SK-N-SH (cell line): ENCODE data around the gene ADGRG7. TPM values are rescaled to one million over a fixed set of nuclear protein-coding genes. Genes with fewer than 3 reads are reported as not detected.

Source experiments
- CTCF ChIP-seq: fragments of 200-600 bp; sonication (generic); IDR thresholded peaks from 2 replicates; pipeline ENCODE4 v1.6.1; 2017; ENCODE audit warnings: antibody characterized with exemption, mild to moderate bottlenecking, moderate library complexity
- REST ChIP-seq: IDR thresholded peaks from 2 replicates; pipeline ENCODE4 v1.6.1; 2012; ENCODE audit warnings: mild to moderate bottlenecking, low read depth, low read length, moderate library complexity
- polyA plus RNA-seq, 3 experiments: library from polyadenylated mRNA; depleted of rRNA; stranded (reverse); fragments of >200 nt; gene quantifications; 2 replicates each; pipeline ENCODE4 v1.2.3, GENCODE V29; 2012
- small RNA-seq, 7 experiments: library from RNA; depleted of rRNA; stranded (forward); fragments of <200 nt; gene quantifications; one replicate each; pipeline ENCODE3, GENCODE V24; 2012

ADGRG7 gene
- polyA plus RNA-seq, 1 of the 3 experiments (the other 2 are of a cell fraction): not detected

GRCh38 chr3:100744671-100745070 is 135.3 kb downstream of the ADGRG7 start (continued):
- TF ChIP-seq REST (no peak), CTCF (no peak)
- TF ChIP-seq, all 33 proteins: peak for 0

Small RNA genes within 50 kb of the gene (small RNA-seq; reads per million reads assigned to genes)
- gene RF00322: 0 reads per million in 7 experiments

Other genes with a start within 250 kb of the ADGRG7 start
- 17.4 and 23.2 TPM in 2 replicates for gene TOMM70, start 208.5 kb upstream of the ADGRG7 start, polyA plus RNA-seq (2012; rRNA removed)
- 2.3 and 2.5 TPM in 2 replicates for gene LNP1, start 208.1 kb upstream of the ADGRG7 start, polyA plus RNA-seq (2012; rRNA removed)
- gene TMEM45A, start 117.0 kb upstream of the ADGRG7 start, polyA plus RNA-seq (2012; rRNA removed): 6.4 and 10.8 TPM in 2 replicates
- 69.8 and 83.1 TPM in 2 replicates for gene TFG, start 99.9 kb downstream of the ADGRG7 start, polyA plus RNA-seq (2012; rRNA removed)